Upper lobe of left lung (tissue), 4 donors: ENCODE data around the gene KRTAP5-8.

Source experiments
- EP300 ChIP-seq, 4 donors: sonication (generic); formaldehyde crosslinking; IDR thresholded peaks; one replicate each; pipeline ENCODE4 v1.5.1; 2017; ENCODE audit warnings: antibody characterized with exemption in 4 of 4, control low read depth in 2 of 4
- POLR2A ChIP-seq, 4 donors: fragments of 450-650 bp; IDR thresholded peaks; one replicate each; pipeline ENCODE4 v1.5.1; 2016 to 2017; ENCODE audit warnings: antibody characterized with exemption in 4 of 4, mild to moderate bottlenecking in 2 of 4
- POLR2AphosphoS5 ChIP-seq, 2 donors: sonication (generic); formaldehyde crosslinking; IDR thresholded peaks; one replicate each; pipeline ENCODE4 v1.5.1; 2017; ENCODE audit warnings: antibody characterized with exemption in 2 of 2
- TF ChIP-seq, protein P1 (sequence below), 6 experiments: fragments of 450-650 bp in 4 of 6; fragments of 200-600 bp in 2 of 6; sonication (generic) in 2 of 6; IDR thresholded peaks; one replicate each; pipeline ENCODE4 v1.5.1; 2016 to 2019; ENCODE audit warnings: antibody characterized with exemption in 6 of 6

DNA sequence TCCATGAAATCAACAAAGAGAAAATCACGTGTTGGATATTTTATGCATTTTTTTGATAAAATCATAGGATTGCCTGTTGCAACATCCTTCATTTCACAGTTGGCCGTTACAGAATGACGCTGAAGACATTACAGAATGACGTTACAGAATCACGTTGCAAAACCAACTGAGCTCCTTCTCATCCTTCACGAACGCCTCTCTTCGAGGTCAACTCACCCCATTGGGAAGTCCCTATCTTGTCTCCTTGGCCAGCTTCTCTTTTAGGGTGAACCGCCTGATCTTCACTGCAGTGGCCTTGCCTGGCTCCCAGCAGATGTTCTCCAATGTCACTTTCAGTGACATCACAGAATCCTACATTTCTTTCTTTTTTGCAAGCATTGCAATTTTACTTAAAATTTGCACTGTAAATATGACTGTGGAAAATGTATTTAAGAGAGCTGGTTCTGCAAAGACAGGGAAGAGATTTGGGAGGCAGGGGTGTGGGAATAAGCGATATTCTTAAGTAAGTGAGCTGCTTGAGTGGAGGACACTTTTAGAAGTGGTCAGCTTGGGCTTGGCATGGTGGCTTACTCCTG is 5.7 kb upstream of the KRTAP5-8 start:
- TF ChIP-seq POLR2AphosphoS5 (IDR thresholded peaks at IDR 0.05) (no peak), EP300 (IDR thresholded peaks at IDR 0.05) (no peak), POLR2A (IDR thresholded peaks at IDR 0.05) (no peak)
- TF ChIP-seq, protein P1, sequence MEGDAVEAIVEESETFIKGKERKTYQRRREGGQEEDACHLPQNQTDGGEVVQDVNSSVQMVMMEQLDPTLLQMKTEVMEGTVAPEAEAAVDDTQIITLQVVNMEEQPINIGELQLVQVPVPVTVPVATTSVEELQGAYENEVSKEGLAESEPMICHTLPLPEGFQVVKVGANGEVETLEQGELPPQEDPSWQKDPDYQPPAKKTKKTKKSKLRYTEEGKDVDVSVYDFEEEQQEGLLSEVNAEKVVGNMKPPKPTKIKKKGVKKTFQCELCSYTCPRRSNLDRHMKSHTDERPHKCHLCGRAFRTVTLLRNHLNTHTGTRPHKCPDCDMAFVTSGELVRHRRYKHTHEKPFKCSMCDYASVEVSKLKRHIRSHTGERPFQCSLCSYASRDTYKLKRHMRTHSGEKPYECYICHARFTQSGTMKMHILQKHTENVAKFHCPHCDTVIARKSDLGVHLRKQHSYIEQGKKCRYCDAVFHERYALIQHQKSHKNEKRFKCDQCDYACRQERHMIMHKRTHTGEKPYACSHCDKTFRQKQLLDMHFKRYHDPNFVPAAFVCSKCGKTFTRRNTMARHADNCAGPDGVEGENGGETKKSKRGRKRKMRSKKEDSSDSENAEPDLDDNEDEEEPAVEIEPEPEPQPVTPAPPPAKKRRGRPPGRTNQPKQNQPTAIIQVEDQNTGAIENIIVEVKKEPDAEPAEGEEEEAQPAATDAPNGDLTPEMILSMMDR (IDR thresholded peaks at IDR 0.05) = no peak
